ENCODE data around the gene SOCS7.

The SOCS7 gene

GRCh38 chr17:38349097-38349730, 2.4 kb upstream of the SOCS7 start:
- H3K79me2 ChIP-seq (ENCODE audit: control insufficient read depth, low read length), result peaks cover 27% of the 10 kb centered on the region
- no peaks in the 10 kb centered on the region for H3K9me3 ChIP-seq (ENCODE audit: control insufficient read depth, insufficient read depth, low read length)

GRCh38 chr17:38350035-38350434, 1.6 kb upstream of the SOCS7 start:
- Histone ChIP-seq H3K4me1 (ENCODE audit: control insufficient read depth, low read length) (peaks cover 35% of the 10 kb centered on the region), H3K79me2 (ENCODE audit: control insufficient read depth, low read length) (peaks cover 35% of the 10 kb centered on the region), H3K4me2 (ENCODE audit: low read length) (no peak overlapping the region), H3K27me3 (ENCODE audit: control insufficient read depth, low read length) (no peaks in the 10 kb centered on the region), H3F3A (ENCODE audit: control insufficient read depth, insufficient read depth) (0 out of 2 replicates have a peak, but pooled peaks cover 6% of the 10 kb centered on the region), H3K4me3 (ENCODE audit: low read length) (no peak overlapping the region), H3K36me3 (ENCODE audit: control insufficient read depth, low read length) (no peaks in the 10 kb centered on the region), H3K9me2 (replicated peaks; ENCODE audit: control insufficient read depth, low read length) (no peaks in the 10 kb centered on the region), H3K27ac (ENCODE audit: low read depth, low read length) (no peak overlapping the region), H4K20me1 (ENCODE audit: control insufficient read depth, insufficient read depth, low read depth, low read length) (peaks cover 5% of the 10 kb centered on the region; the same call in 1 of the 2 replicates), H3K9me3 (ENCODE audit: control insufficient read depth, insufficient read depth, low read length) (no peaks in the 10 kb centered on the region)
- TF ChIP-seq CTCF (IDR thresholded peaks at IDR 0.05; ENCODE audit: low read depth, low read length, poor library complexity, severe bottlenecking) (no peak), EZH2phosphoT487 (IDR thresholded peaks at IDR 0.05; ENCODE audit: borderline replicate concordance, low read length) (no peak)

More at GRCh38 chr17:38349097-38349730, 2.4 kb upstream of the SOCS7 start:
- no peak overlapping the region for H3K4me3 ChIP-seq (ENCODE audit: low read length)
- no peaks in the 10 kb centered on the region for H3K27me3 ChIP-seq (ENCODE audit: control insufficient read depth, low read length)
- peaks cover 5% of the 10 kb centered on the region; the same call in 1 of the 2 replicates for H4K20me1 ChIP-seq (ENCODE audit: control insufficient read depth, insufficient read depth, low read depth, low read length)
- 0 out of 2 replicates have a peak, but pooled peaks cover 6% of the 10 kb centered on the region for H3F3A ChIP-seq (ENCODE audit: control insufficient read depth, insufficient read depth)
- no peaks in the 10 kb centered on the region for H3K9me2 ChIP-seq (replicated peaks; ENCODE audit: control insufficient read depth, low read length)
- peaks cover 27% of the 10 kb centered on the region for H3K4me1 ChIP-seq (ENCODE audit: control insufficient read depth, low read length)
- no peak overlapping the region for H3K4me2 ChIP-seq (ENCODE audit: low read length)
- TF ChIP-seq CTCF (IDR thresholded peaks at IDR 0.05; ENCODE audit: low read depth, low read length, poor library complexity, severe bottlenecking), result peak; percentile 89
- no peak for TF ChIP-seq EZH2phosphoT487 (IDR thresholded peaks at IDR 0.05; ENCODE audit: borderline replicate concordance, low read length)
- no peak overlapping the region for H3K27ac ChIP-seq (ENCODE audit: low read depth, low read length)
- H3K36me3 ChIP-seq (ENCODE audit: control insufficient read depth, low read length), result no peaks in the 10 kb centered on the region

- Histone ChIP-seq H3K4me1 (ENCODE audit: control insufficient read depth, low read length) (peaks cover 41% of the 10 kb centered on the region), H3K4me2 (ENCODE audit: low read length) (peak overlapping the region; percentile 79), H3K27me3 (ENCODE audit: control insufficient read depth, low read length) (no peaks in the 10 kb centered on the region), H3K4me3 (ENCODE audit: low read length) (peak overlapping the region; percentile 99), H3K79me2 (ENCODE audit: control insufficient read depth, low read length) (peaks cover 56% of the 10 kb centered on the region), H3K9me2 (replicated peaks; ENCODE audit: control insufficient read depth, low read length) (no peaks in the 10 kb centered on the region), H3F3A (ENCODE audit: control insufficient read depth, insufficient read depth) (0 out of 2 replicates have a peak, but pooled peaks cover 6% of the 10 kb centered on the region), H3K36me3 (ENCODE audit: control insufficient read depth, low read length) (no peaks in the 10 kb centered on the region), H3K9me3 (ENCODE audit: control insufficient read depth, insufficient read depth, low read length) (no peaks in the 10 kb centered on the region), H3K27ac (ENCODE audit: low read depth, low read length) (no peak overlapping the region), H4K20me1 (ENCODE audit: control insufficient read depth, insufficient read depth, low read depth, low read length) (peaks cover 5% of the 10 kb centered on the region)
- TF ChIP-seq EZH2phosphoT487 (IDR thresholded peaks at IDR 0.05; ENCODE audit: borderline replicate concordance, low read length), result no peak
- no peak for TF ChIP-seq CTCF (IDR thresholded peaks at IDR 0.05; ENCODE audit: low read depth, low read length, poor library complexity, severe bottlenecking)
These were observed 821 bp downstream of the SOCS7 start for GRCh38 chr17:38352245-38353085.
